B cell (primary cell): ENCODE data around the gene ADK. TPM values are rescaled to one million over a fixed set of nuclear protein-coding genes. Genes with fewer than 3 reads are reported as not detected.

ENCODE experiments used
- ATAC-seq: fragments of 200-7000 bp; cut with Tn5 transposase; one replicate; pipeline ENCODE4 v1.10.0; 2021; ENCODE audit warnings: low read depth, mild to moderate bottlenecking, moderate number of reproducible peaks, moderate library complexity
- CTCF ChIA-PET: fragments of 350-600 bp; sonication (Branson Sonifier 250); formaldehyde crosslinking; loops from one replicate; lab custom pipeline; 2021; ENCODE audit warnings: antibody characterized with exemption, inconsistent platforms; lab: Charles Lee
- POLR2A ChIA-PET: fragments of 350-600 bp; sonication (Branson Sonifier 250); formaldehyde crosslinking; loops from one replicate; lab custom pipeline; 2021; ENCODE audit warnings: antibody characterized with exemption; lab: Charles Lee
- DNase-seq: peaks from one replicate; pipeline ENCODE4 v3.0.0; 2013
- H2AFZ ChIP-seq: 2 replicates; pipeline ENCODE4 v1.6.1; 2012; ENCODE audit warnings: mild to moderate bottlenecking, low read depth, low read length; ENCODE audit not compliant: insufficient read depth, poor library complexity, severe bottlenecking
- H3K27ac ChIP-seq, 2 donors: 1 replicate in 1 of 2; 2 replicates in 1 of 2; pipeline ENCODE4 v1.5.1; 2012 to 2013; ENCODE audit warnings: low read length in 2 of 2, mild to moderate bottlenecking in 2 of 2, moderate library complexity in 1 of 2
- H3K27me3 ChIP-seq, 4 experiments: fragments of 200-600 bp in 1 of 4; sonication (generic) in 1 of 4; replicated peaks in 1 of 4; 1 replicate in 2 of 4; 2 replicates in 2 of 4; pipeline versions ENCODE4 v1.6.1 to v1.7.0; 2013 to 2016; ENCODE audit warnings: low read length in 3 of 4, mild to moderate bottlenecking in 2 of 4, mixed read lengths in 1 of 4, moderate library complexity in 1 of 4; ENCODE audit not compliant: insufficient read depth in 4 of 4, control insufficient read depth in 3 of 4; ENCODE audit errors: control extremely low read depth in 1 of 4
- H3K36me3 ChIP-seq, 2 experiments: replicated peaks in 1 of 2; 1 replicate in 1 of 2; 2 replicates in 1 of 2; pipeline versions ENCODE4 v1.6.1 to v1.7.1; 2013; ENCODE audit warnings: low read length in 1 of 2; ENCODE audit not compliant: insufficient read depth in 2 of 2, control insufficient read depth in 1 of 2; ENCODE audit errors: control extremely low read depth in 1 of 2, extremely low read depth in 1 of 2
- H3K4me1 ChIP-seq, 2 donors: fragments of 200-600 bp in 1 of 2; sonication (generic) in 1 of 2; 1 replicate in 1 of 2; 2 replicates in 1 of 2; pipeline versions ENCODE4 v1.5.1 to v1.6.1; 2013 to 2017; ENCODE audit warnings: low read length in 2 of 2; ENCODE audit not compliant: control insufficient read depth in 2 of 2, insufficient read depth in 2 of 2
- H3K4me2 ChIP-seq: replicated peaks from 2 replicates; pipeline ENCODE3; 2012; ENCODE audit warnings: mild to moderate bottlenecking, low read depth, low read length; ENCODE audit not compliant: poor library complexity, severe bottlenecking
- H3K4me3 ChIP-seq, 5 experiments: fragments of 200-600 bp in 1 of 5; sonication (generic) in 1 of 5; 1 replicate in 3 of 5; 2 replicates in 2 of 5; pipeline versions ENCODE4 v1.5.1 to v1.7.0; 2011 to 2016; ENCODE audit warnings: low read length in 4 of 5, mild to moderate bottlenecking in 4 of 5, low read depth in 2 of 5, control low read depth in 1 of 5, moderate library complexity in 1 of 5; ENCODE audit not compliant: insufficient read depth in 1 of 5; ENCODE audit errors: control extremely low read depth in 1 of 5, extremely low read depth in 1 of 5
- H3K79me2 ChIP-seq: fragments of 200-600 bp; sonication (generic); one replicate; pipeline ENCODE4 v1.6.0; 2016; ENCODE audit warnings: low read length; ENCODE audit not compliant: control insufficient read depth, insufficient read depth
- H3K9ac ChIP-seq: fragments of 200-600 bp; sonication (generic); 2 replicates; pipeline ENCODE4 v1.6.1; 2017; ENCODE audit warnings: mild to moderate bottlenecking, low read length, moderate library complexity
- H3K9me3 ChIP-seq, 3 donors: one replicate each; pipeline versions ENCODE4 v1.6.1 to v1.7.1; 2013; ENCODE audit warnings: low read length in 2 of 3; ENCODE audit not compliant: control insufficient read depth in 2 of 3, insufficient read depth in 1 of 3; ENCODE audit errors: control extremely low read depth in 1 of 3
- H4K20me1 ChIP-seq: 2 replicates; pipeline ENCODE4 v1.6.0; 2012; ENCODE audit warnings: mild to moderate bottlenecking, low read length; ENCODE audit not compliant: insufficient read depth, control insufficient read depth, poor library complexity, severe bottlenecking
- H3K27ac Mint-ChIP-seq: one replicate; pipeline ENCODE4 v1.8.0; 2021; ENCODE audit warnings: mixed read lengths
- H3K27me3 Mint-ChIP-seq: one replicate; pipeline ENCODE4 v1.8.0; 2021; ENCODE audit warnings: mixed read lengths
- H3K4me1 Mint-ChIP-seq: one replicate; pipeline ENCODE4 v1.8.0; 2021; ENCODE audit warnings: mixed read lengths
- H3K4me3 Mint-ChIP-seq: one replicate; pipeline ENCODE4 v1.8.0; 2021; ENCODE audit warnings: mixed read lengths
- H3K9me3 Mint-ChIP-seq: one replicate; pipeline ENCODE4 v1.8.0; 2022; ENCODE audit warnings: mixed read lengths; ENCODE audit not compliant: insufficient read depth
- EZH2 ChIP-seq: IDR thresholded peaks from 2 replicates; pipeline ENCODE4 v1.6.1; 2012; ENCODE audit warnings: borderline replicate concordance, low read depth, mild to moderate bottlenecking, moderate library complexity, low read length; ENCODE audit not compliant: insufficient read depth, poor library complexity, severe bottlenecking
- WGBS: methylation state at CpG from one replicate; pipeline ENCODE4 v1.1.5; 2013; ENCODE audit warnings: missing lambda C conversion rate; ENCODE audit not compliant: insufficient coverage; 5-methylcytosine and 5-hydroxymethylcytosine counted together
- intact Hi-C: fragments of 100-400 bp; cut with micrococcal nuclease; formaldehyde crosslinking; loops from one replicate; pipeline ENCODE4 v1.10.0; 2022
- polyA plus RNA-seq: library from polyadenylated mRNA; depleted of rRNA; stranded (reverse); fragments of >200 nt; gene quantifications from 2 replicates; pipeline ENCODE4 v1.2.3, GENCODE V29; 2012
- total RNA-seq, 2 donors: library from RNA; stranded (reverse); fragments of 120-200 nt in 1 of 2; gene quantifications; 1 replicate in 1 of 2; 2 replicates in 1 of 2; pipeline versions ENCODE4 v1.2.3 to v1.2.4, GENCODE V29; 2013 to 2022
- TF ChIP-seq, protein P1 (sequence below): fragments of 200-600 bp; IDR thresholded peaks from one replicate; pipeline ENCODE4 v1.8.0; 2022; ENCODE audit warnings: antibody characterized with exemption, mild to moderate bottlenecking

The ADK gene
- total and polyA plus RNA-seq, 2 donors (not counting 1 experiment from before 2014, with no cell fraction given) = 37.2 to 52.6 TPM

- TF ChIP-seq EZH2 = no peak
- TF ChIP-seq, protein P1, sequence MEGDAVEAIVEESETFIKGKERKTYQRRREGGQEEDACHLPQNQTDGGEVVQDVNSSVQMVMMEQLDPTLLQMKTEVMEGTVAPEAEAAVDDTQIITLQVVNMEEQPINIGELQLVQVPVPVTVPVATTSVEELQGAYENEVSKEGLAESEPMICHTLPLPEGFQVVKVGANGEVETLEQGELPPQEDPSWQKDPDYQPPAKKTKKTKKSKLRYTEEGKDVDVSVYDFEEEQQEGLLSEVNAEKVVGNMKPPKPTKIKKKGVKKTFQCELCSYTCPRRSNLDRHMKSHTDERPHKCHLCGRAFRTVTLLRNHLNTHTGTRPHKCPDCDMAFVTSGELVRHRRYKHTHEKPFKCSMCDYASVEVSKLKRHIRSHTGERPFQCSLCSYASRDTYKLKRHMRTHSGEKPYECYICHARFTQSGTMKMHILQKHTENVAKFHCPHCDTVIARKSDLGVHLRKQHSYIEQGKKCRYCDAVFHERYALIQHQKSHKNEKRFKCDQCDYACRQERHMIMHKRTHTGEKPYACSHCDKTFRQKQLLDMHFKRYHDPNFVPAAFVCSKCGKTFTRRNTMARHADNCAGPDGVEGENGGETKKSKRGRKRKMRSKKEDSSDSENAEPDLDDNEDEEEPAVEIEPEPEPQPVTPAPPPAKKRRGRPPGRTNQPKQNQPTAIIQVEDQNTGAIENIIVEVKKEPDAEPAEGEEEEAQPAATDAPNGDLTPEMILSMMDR = no peak
- ATAC-seq (no peak), DNase-seq (no peak)
- no CpG with 5 or more reads among the region's 5 CpGs for WGBS
- no peaks in the 10 kb centered on the region for H3K27me3 Mint-ChIP-seq
- ChIA-PET POLR2A (no interaction called here), CTCF (no interaction called here)
- no peaks in the 10 kb centered on the region for H3K4me1 Mint-ChIP-seq
- no peak overlapping the region for H3K4me2 ChIP-seq
- H3K4me3 ChIP-seq = no peak overlapping the region
- H3K79me2 ChIP-seq = peaks cover 2% of the 10 kb centered on the region
- H3K4me3 Mint-ChIP-seq = no peak overlapping the region
- H3K27me3 ChIP-seq = no peaks in the 10 kb centered on the region
- H3K9me3 Mint-ChIP-seq = no peaks in the 10 kb centered on the region
- peaks cover 6 to 10% of the 10 kb centered on the region in 2 experiments for H3K36me3 ChIP-seq
- intact Hi-C loops = no loop called here
- H3K9ac ChIP-seq = no peak overlapping the region
- H3K4me1 ChIP-seq = no peaks in the 10 kb centered on the region
- no peak overlapping the region for H3K27ac Mint-ChIP-seq
- no peaks in the 10 kb centered on the region for H4K20me1 ChIP-seq
- no peak overlapping the region for H2AFZ ChIP-seq
- H3K27ac ChIP-seq = no peak overlapping the region
- no peaks in the 10 kb centered on the region for H3K9me3 ChIP-seq
Observed at GRCh38 chr10:74598891-74599566, 448.0 kb downstream of the ADK start.

GRCh38 chr10:74599672-74600071, 448.7 kb downstream of the ADK start:
- H3K9me3 ChIP-seq = no peaks in the 10 kb centered on the region
- H3K4me1 ChIP-seq = no peaks in the 10 kb centered on the region
- H4K20me1 ChIP-seq = no peaks in the 10 kb centered on the region
- no peak overlapping the region for H3K4me2 ChIP-seq
- H3K27me3 ChIP-seq = no peaks in the 10 kb centered on the region
- ChIA-PET CTCF (no interaction called here), POLR2A (no interaction called here)
- H3K9ac ChIP-seq = no peak overlapping the region
- no peaks in the 10 kb centered on the region for H3K4me1 Mint-ChIP-seq
- ATAC-seq (no peak), DNase-seq (no peak)
- intact Hi-C loops = no loop called here
- H3K36me3 ChIP-seq = peaks cover 6 to 10% of the 10 kb centered on the region in 2 experiments
- no peak overlapping the region for H2AFZ ChIP-seq
- no peak for TF ChIP-seq EZH2
- TF ChIP-seq, protein P1 = no peak
- H3K27ac ChIP-seq = no peak overlapping the region
- H3K4me3 ChIP-seq = no peak overlapping the region
- H3K27me3 Mint-ChIP-seq = no peaks in the 10 kb centered on the region
- no peaks in the 10 kb centered on the region for H3K9me3 Mint-ChIP-seq
- H3K27ac Mint-ChIP-seq = no peak overlapping the region
- H3K79me2 ChIP-seq = peaks cover 2% of the 10 kb centered on the region
- no peak overlapping the region for H3K4me3 Mint-ChIP-seq
